IPS-18c (cell line): ENCODE measurements around the gene SMG6.

Experiments used
- H3K4me3 ChIP-seq: 2 replicates; pipeline ENCODE4 v1.7.0; 2013; ENCODE audit warnings: low read depth, mild to moderate bottlenecking, low read length, moderate library complexity; ENCODE audit not compliant: insufficient read depth
- H3K9me3 ChIP-seq: one replicate; pipeline ENCODE4 v1.6.1; 2013; ENCODE audit warnings: mild to moderate bottlenecking, low read length, moderate library complexity; ENCODE audit not compliant: control insufficient read depth, insufficient read depth

The SMG6 gene

GRCh38 chr17:2303204-2304188, at the start of gene SMG6, which contains the start of gene SRR:
SMG6 (minus strand) TSS chr17:2303785; CDS start chr17:2303720, 65 bp downstream.
SRR (plus strand) TSS chr17:2303950; CDS start chr17:2315561, 11,611 bp downstream.
- Histone ChIP-seq H3K4me3 (peak within 1 kb of the TSS; percentile 96), H3K9me3 (no peaks in the 10 kb centered on the region)

- no peak overlapping the region for H3K4me3 ChIP-seq
- no peaks in the 10 kb centered on the region for H3K9me3 ChIP-seq
Observed at GRCh38 chr17:2351269-2351668, 47.7 kb upstream of the SMG6 start.

GRCh38 chr17:2347805-2348685, 44.5 kb upstream of the SMG6 start:
- peak overlapping the region; percentile 5; the same call in 1 of the 2 replicates for H3K4me3 ChIP-seq
- H3K9me3 ChIP-seq = no peaks in the 10 kb centered on the region

GRCh38 chr17:2346475-2346874, 42.9 kb upstream of the SMG6 start:
- H3K9me3 ChIP-seq = no peaks in the 10 kb centered on the region
- no peak overlapping the region for H3K4me3 ChIP-seq

- Histone ChIP-seq H3K4me3 (no peak overlapping the region), H3K9me3 (no peaks in the 10 kb centered on the region)
Observed at GRCh38 chr17:2344528-2344927, 40.9 kb upstream of the SMG6 start.

GRCh38 chr17:2343421-2343820, 39.8 kb upstream of the SMG6 start:
- H3K4me3 ChIP-seq = no peak overlapping the region
- no peaks in the 10 kb centered on the region for H3K9me3 ChIP-seq

GRCh38 chr17:2338315-2338657, 34.7 kb upstream of the SMG6 start:
- peak overlapping the region; percentile 82 for H3K4me3 ChIP-seq
- peaks cover 4% of the 10 kb centered on the region for H3K9me3 ChIP-seq

- Histone ChIP-seq H3K4me3 (peak overlapping the region; percentile 82), H3K9me3 (peaks cover 4% of the 10 kb centered on the region)
Observed at GRCh38 chr17:2337544-2338314, 34.1 kb upstream of the SMG6 start.

- H3K4me3 ChIP-seq = peak within 1 kb of the TSS; percentile 98
- peaks cover 4% of the 10 kb centered on the region for H3K9me3 ChIP-seq
Observed at GRCh38 chr17:2336852-2337543, 33.4 kb upstream of the SMG6 start, which contains the start of gene SGSM2. SGSM2 (plus strand) TSS chr17:2337501; CDS start chr17:2337689, 188 bp downstream.

- Histone ChIP-seq H3K4me3 (peak within 1 kb of the TSS; percentile 98), H3K9me3 (peaks cover 4% of the 10 kb centered on the region)
Observed at GRCh38 chr17:2336215-2336851, 32.7 kb upstream of the SMG6 start, which contains the start of gene TSR1. TSR1 (minus strand) TSS chr17:2336457; CDS start chr17:2336427, 30 bp downstream.

- H3K9me3 ChIP-seq = peaks cover 4% of the 10 kb centered on the region
- peak overlapping the region; percentile 98 for H3K4me3 ChIP-seq
Observed at GRCh38 chr17:2335726-2336214, 32.2 kb upstream of the SMG6 start.

GRCh38 chr17:2331303-2331702, 27.7 kb upstream of the SMG6 start:
- Histone ChIP-seq H3K4me3 (no peak overlapping the region), H3K9me3 (no peaks in the 10 kb centered on the region)

GRCh38 chr17:2323629-2324314, 20.2 kb upstream of the SMG6 start:
- Histone ChIP-seq H3K4me3 (no peak overlapping the region), H3K9me3 (no peaks in the 10 kb centered on the region)

GRCh38 chr17:2321399-2321798, 17.8 kb upstream of the SMG6 start:
- no peak overlapping the region for H3K4me3 ChIP-seq
- no peaks in the 10 kb centered on the region for H3K9me3 ChIP-seq

GRCh38 chr17:2319051-2319450, 15.5 kb upstream of the SMG6 start:
- Histone ChIP-seq H3K9me3 (no peaks in the 10 kb centered on the region), H3K4me3 (no peak overlapping the region)
